Panc1 (cell line): ENCODE measurements around the gene ZNF415. TPM values are rescaled to one million over a fixed set of nuclear protein-coding genes. Genes with fewer than 3 reads are reported as not detected.
"Not testable (repeated sequence)": the region's sequence is repeated elsewhere in the genome, so short reads cannot be mapped to it uniquely, and the experiment has no call there.

Experiments
- ATAC-seq: fragments of 200-7000 bp; cut with Tn5 transposase; 2 replicates; pipeline ENCODE4 v1.9.1; 2020; ENCODE audit warnings: mild to moderate bottlenecking, moderate library complexity
- BruUV-seq: library from RNA; stranded (reverse); fragments of 400-500 nt; replicated peaks from 2 replicates; lab custom pipeline; 2021; lab: Mats Ljungman, UMichigan
- CTCF ChIA-PET: fragments of 300-600 bp; sonication (Branson Sonifier 250); formaldehyde crosslinking; loops from one replicate; lab custom pipeline; 2022; ENCODE audit warnings: antibody characterized with exemption; lab: Charles Lee
- POLR2A ChIA-PET: fragments of 300-600 bp; sonication (Branson Sonifier 250); formaldehyde crosslinking; loops from one replicate; lab custom pipeline; 2022; ENCODE audit warnings: antibody characterized with exemption; lab: Charles Lee
- DNase-seq: peaks from one replicate; pipeline ENCODE4 v3.0.0-alpha.2; 2010; ENCODE audit warnings: low read depth, low spot score
- H3K27ac ChIP-seq: 2 replicates; pipeline ENCODE4 v1.5.1; 2011; ENCODE audit warnings: mild to moderate bottlenecking, low read length, inconsistent platforms
- H3K27me3 ChIP-seq: fragments of 200-500 bp; sonication (Bioruptor generic); 2 replicates; pipeline ENCODE4 v1.6.0; 2014; ENCODE audit warnings: low read length, inconsistent platforms; ENCODE audit not compliant: control insufficient read depth, insufficient read depth
- H3K36me3 ChIP-seq: fragments of 200-500 bp; sonication (Bioruptor generic); 2 replicates; pipeline ENCODE4 v1.5.1; 2014; ENCODE audit warnings: inconsistent platforms, mild to moderate bottlenecking, low read length, moderate library complexity; ENCODE audit not compliant: control insufficient read depth, insufficient read depth
- H3K4me1 ChIP-seq: 2 replicates; pipeline ENCODE4 v1.5.1; 2011; ENCODE audit warnings: inconsistent platforms, mild to moderate bottlenecking, low read length, moderate library complexity; ENCODE audit not compliant: control insufficient read depth, insufficient read depth
- H3K4me3 ChIP-seq, 2 experiments: 2 replicates each; pipeline ENCODE4 v1.5.1; 2011 to 2012; ENCODE audit warnings: low read depth in 2 of 2, low read length in 2 of 2, mild to moderate bottlenecking in 2 of 2, inconsistent platforms in 1 of 2, moderate library complexity in 1 of 2
- H3K9me3 ChIP-seq: fragments of 200-500 bp; sonication (Bioruptor generic); 2 replicates; pipeline ENCODE4 v1.5.1; 2014; ENCODE audit warnings: low read depth, mild to moderate bottlenecking, inconsistent platforms, low read length, moderate library complexity; ENCODE audit not compliant: control insufficient read depth, insufficient read depth
- CTCF ChIP-seq: fragments of 450-650 bp; IDR thresholded peaks from 2 replicates; pipeline ENCODE4 v1.5.1; 2017; ENCODE audit warnings: mild to moderate bottlenecking
- POLR2AphosphoS5 ChIP-seq: IDR thresholded peaks from 2 replicates; pipeline ENCODE4 v1.6.1; 2012; ENCODE audit warnings: mild to moderate bottlenecking, low read depth, low read length, moderate library complexity
- REST ChIP-seq, 2 experiments: IDR thresholded peaks; 2 replicates each; pipeline ENCODE4 v1.6.1; 2011 to 2012; ENCODE audit warnings: low read depth in 2 of 2, control low read depth in 1 of 2, low read length in 1 of 2, mild to moderate bottlenecking in 1 of 2, moderate library complexity in 1 of 2; ENCODE audit not compliant: insufficient read depth in 1 of 2
- SIN3A ChIP-seq: IDR thresholded peaks from 2 replicates; pipeline ENCODE4 v1.6.1; 2012; ENCODE audit warnings: low read depth, mild to moderate bottlenecking, low read length, moderate library complexity, borderline replicate concordance; ENCODE audit not compliant: insufficient read depth
- TCF7L2 ChIP-seq: IDR thresholded peaks from 2 replicates; pipeline ENCODE4 v1.6.1; 2011; ENCODE audit warnings: mild to moderate bottlenecking, low read depth, low read length, inconsistent platforms
- in situ Hi-C: cut with HindIII; loops from 2 replicates; pipeline ENCODE4 v1.10.0; 2016; ENCODE audit warnings: low sequenced_read_pairs, low pct_unique_long_range_greater_than_20kb
- intact Hi-C: fragments of 100-400 bp; cut with micrococcal nuclease; formaldehyde crosslinking; loops from one replicate; pipeline ENCODE4 v1.10.0; 2022; ENCODE audit not compliant: unreplicated experiment
- total RNA-seq: library from RNA; stranded (reverse); gene quantifications from one replicate; pipeline ENCODE4 v1.2.1, GENCODE V29; 2021; ENCODE audit not compliant: unreplicated experiment

The ZNF415 gene
- total RNA-seq, 1 experiment from 2014 or later, result not detected

- Histone ChIP-seq H3K27me3 (no peaks in the 10 kb centered on the region), H3K9me3 (0 out of 2 replicates have a peak, but pooled peaks cover 2% of the 10 kb centered on the region), H3K27ac (no peak overlapping the region), H3K36me3 (no peaks in the 10 kb centered on the region), H3K4me1 (no peaks in the 10 kb centered on the region), H3K4me3 (no peak overlapping the region)
- in situ Hi-C loops, result no loop called here
- no peak for ATAC-seq
- POLR2A ChIA-PET, result interaction anchor here (0.6 kb wide), 2 partner anchors 20 to 220 kb away, joined by 3 to 5 read pairs; no protein-coding TSS in a partner anchor
- no peak for DNase-seq
- CTCF ChIA-PET, result no interaction called here
- TF ChIP-seq CTCF (no peak), POLR2AphosphoS5 (no peak), TCF7L2 (no peak), REST (IDR thresholded peaks at IDR 0.05; ENCODE audit: insufficient read depth in 1 of 2, low read depth in 2 of 2, low read length in 1 of 2) (no peak), SIN3A (no peak)
- no TSS peak for BruUV-seq
- intact Hi-C loops, result no loop called here
These were observed 1.6 kb downstream of the ZNF415 start for GRCh38 chr19:53131085-53131590.

- intact Hi-C loops, result no loop called here
- ATAC-seq (no peak), DNase-seq (no peak)
- TF ChIP-seq CTCF (no peak), REST (IDR thresholded peaks at IDR 0.05; ENCODE audit: insufficient read depth in 1 of 2, low read depth in 2 of 2, low read length in 1 of 2) (no peak), SIN3A (no peak), TCF7L2 (no peak), POLR2AphosphoS5 (no peak)
- no peaks in the 10 kb centered on the region for H3K27me3 ChIP-seq
- ChIA-PET POLR2A (no interaction called here), CTCF (no interaction called here)
- no peaks in the 10 kb centered on the region for H3K36me3 ChIP-seq
- in situ Hi-C loops, result no loop called here
- no peak overlapping the region for H3K27ac ChIP-seq
- no peaks in the 10 kb centered on the region for H3K4me1 ChIP-seq
- no peaks in the 10 kb centered on the region for H3K9me3 ChIP-seq
- no peak overlapping the region for H3K4me3 ChIP-seq
- no TSS peak for BruUV-seq
These were observed 2.2 kb downstream of the ZNF415 start for GRCh38 chr19:53130506-53130905.

GRCh38 chr19:53126733-53127526 is 5.8 kb downstream of the ZNF415 start:
- H3K27ac ChIP-seq, intact Hi-C loops, ATAC-seq, DNase-seq, in situ Hi-C loops, H3K4me3 ChIP-seq, H3K27me3 ChIP-seq, H3K9me3 ChIP-seq, H3K4me1 ChIP-seq, CTCF ChIA-PET, POLR2A ChIA-PET, H3K36me3 ChIP-seq: not testable (repeated sequence)
- TSS peak; percentile 99 for BruUV-seq
